Glomerular visceral epithelial cell (primary cell): Measurements from ENCODE around the gene ZNF296.

ENCODE experiments used
- DNase-seq: peaks from one replicate; pipeline ENCODE4 v3.0.0-alpha.2; 2016; ENCODE audit errors: extremely low spot score

Gene ZNF296

DNA sequence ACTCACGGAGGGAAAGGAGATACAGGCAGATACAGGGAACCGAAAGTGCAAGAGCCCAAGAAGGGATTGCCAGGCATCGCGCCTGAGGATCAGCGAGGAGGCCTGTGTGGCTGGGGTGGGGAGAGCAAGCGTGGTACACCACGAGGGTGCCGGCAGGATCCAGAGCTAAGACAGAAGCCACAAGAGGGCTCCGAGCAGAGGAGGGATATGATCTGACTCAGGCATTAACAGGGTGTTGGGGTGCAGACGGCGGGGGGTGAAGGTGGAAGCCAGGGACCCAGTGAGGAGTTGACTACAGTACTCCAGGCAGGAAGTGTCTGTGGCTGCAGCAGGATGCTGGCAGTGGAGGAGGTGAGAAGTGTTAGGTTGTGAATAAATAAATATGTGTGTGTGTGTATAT is 11.3 kb upstream of the ZNF296 start:
- DNase-seq = no peak

DNA sequence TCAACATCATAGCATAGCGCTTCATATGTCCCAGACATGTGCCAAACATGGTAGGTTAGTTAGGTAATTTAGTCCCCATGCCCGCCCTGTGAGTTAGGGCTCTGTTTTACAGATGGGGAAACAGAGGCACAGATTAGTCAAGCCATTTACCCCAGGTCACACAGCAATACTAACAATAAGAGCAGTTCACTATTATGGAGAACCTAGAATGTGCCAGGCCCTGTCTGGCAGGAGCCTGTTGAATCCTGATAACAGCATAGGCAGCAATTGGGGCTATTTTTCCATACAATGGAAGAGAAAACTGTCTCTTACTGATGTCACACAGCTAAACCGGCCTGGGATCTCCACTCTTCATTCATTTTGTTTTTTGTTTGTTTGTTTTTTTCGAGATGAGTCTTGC is 10.2 kb upstream of the ZNF296 start:
- no peak for DNase-seq

DNA sequence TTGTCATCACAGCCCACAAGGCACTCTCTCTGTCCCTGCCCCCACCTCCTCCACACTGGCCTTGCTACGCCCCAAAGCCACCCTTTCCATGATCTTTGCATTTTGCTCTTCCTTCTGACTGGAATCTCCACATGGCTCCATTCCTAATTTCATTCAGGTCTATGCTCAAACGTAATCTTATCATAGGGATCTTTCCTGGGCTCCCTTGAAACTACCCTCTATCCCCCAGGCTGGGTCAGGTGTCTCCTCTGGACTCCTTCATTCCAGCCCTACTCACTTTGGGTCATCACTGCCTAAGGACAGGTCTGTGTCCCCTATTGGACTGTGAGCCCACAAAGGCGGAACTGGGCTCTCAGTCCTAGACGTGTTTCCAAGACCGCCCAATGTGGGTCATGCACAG is 5.9 kb upstream of the ZNF296 start:
- no peak for DNase-seq

DNA sequence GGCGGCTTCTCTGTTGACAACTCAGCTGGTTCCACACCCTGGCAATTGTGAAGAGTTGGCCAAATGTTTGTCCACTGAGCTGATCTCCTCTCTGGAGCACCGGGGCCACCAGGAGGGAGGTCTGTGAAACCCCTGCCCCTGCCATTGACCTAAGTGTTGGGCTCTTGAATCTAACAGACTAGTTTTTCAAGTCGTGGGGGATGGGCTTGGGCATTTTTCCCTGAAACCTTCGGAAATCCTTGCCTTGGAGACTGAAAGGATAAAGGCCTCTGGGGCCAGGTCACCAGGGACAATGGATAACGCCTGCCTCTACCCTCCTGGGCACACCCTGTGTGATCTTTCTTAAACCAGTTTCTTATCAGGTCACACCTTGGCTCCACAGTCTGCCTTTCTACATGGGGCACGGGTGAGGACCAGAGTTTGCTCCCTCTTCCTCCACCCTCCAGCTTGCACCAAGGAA is 3.7 kb upstream of the ZNF296 start:
- no peak for DNase-seq

GRCh38 chr19:45079063-45079910 is 3.0 kb upstream of the ZNF296 start, which contains the start of gene GEMIN7:
Gene GEMIN7 (plus strand): TSS chr19:45079260. CDS start chr19:45090115, 10,855 bp downstream.
- peak; percentile 80 for DNase-seq

DNA sequence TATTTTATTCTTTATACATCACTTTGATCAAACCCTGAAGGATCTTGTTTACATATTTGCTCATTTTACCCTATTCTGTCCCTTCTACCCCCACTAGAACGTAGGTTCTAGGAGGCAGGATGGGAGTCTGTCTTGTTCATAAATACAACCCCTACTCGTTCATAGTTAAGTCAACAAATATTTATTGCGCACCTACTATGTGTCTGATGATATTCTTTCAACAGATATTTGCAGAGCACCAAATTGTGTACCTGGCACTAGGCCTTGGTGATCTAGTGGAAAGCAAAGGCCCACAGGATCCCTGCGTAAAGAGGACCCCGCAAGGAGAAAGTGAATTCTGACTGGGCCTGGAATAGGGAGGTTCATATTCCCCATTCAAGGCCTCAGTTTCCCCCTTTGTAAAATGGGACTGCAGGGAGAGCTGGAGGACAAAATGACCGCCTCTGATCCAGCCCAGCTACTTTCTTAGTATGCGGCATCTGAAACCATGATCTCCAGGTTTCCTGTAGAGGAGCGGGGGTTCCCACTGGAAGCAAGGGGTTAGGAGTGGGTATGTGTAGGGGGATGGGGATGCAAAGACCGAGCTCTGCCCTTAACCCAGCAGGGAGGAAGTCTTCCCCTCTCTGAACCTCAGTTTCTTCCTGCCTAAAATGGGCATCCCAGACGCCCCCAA is 2.2 kb upstream of the ZNF296 start:
- no peak for DNase-seq

GRCh38 chr19:45076851-45077730 is 813 bp upstream of the ZNF296 start:
- no peak for DNase-seq

DNA sequence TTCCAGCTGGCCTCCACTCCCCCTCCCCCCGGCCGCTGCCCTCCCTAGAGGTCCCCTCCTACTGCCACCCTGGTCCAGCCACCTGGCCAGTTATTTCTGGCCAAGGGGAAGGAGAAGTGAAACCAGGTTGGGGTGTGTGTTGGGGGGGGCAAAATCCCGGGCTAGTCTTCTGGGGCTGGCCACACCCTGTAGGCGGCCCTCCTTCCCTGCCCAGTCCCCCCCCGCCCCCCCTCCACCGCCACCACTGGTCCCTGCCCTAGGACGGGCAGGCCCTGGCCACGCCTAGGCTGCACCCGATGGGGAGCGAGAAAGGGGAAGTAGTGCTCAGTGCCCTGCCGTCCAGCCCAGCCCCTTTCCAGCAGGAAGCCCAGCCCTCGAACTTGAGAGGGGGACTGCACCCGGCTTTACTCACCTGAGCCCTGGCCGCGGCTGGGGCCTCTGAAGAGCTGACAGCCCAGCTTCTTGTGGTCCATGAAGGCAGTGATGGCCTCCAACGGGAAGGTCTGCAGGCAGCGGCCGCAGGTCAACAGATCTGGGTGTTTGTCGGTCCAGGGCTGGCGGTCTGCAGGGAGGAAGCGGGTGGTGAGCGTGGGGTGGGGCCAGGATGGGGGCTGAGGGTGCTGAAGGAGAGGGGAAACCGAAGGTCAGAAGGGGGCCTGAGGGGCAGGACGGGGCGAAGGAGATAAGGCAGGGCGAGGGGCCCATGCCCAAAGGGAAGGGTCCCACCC is 813 bp downstream of the ZNF296 start:
- DNase-seq = peak; percentile 87

GRCh38 chr19:45074744-45075300 is 1.5 kb downstream of the ZNF296 start:
- no peak for DNase-seq

- no peak for DNase-seq
Measured at GRCh38 chr19:45071969-45072790, 4.1 kb downstream of the ZNF296 start.

DNA sequence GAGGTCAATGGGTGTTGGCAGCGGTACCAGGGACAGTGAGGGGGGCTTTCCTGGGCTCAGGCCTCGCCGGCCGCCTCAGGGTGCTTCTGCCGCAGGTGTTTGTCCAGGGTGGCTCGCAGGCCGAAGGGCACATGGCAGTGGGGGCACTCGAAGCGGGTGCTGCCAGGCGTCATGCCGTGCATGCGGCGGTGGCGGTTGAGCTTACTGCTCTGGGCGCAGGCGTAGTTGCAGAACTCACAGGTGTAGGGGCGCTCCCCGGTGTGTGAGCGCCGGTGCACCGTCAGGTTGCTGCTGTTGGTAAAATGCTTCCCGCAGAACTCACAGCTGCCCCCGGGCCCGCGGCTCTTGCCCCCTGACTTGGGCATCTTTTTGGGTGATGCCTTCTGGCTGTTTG is 4.7 kb downstream of the ZNF296 start:
- DNase-seq = no peak

GRCh38 chr19:45070861-45071544 is 5.3 kb downstream of the ZNF296 start:
- no peak for DNase-seq

DNA sequence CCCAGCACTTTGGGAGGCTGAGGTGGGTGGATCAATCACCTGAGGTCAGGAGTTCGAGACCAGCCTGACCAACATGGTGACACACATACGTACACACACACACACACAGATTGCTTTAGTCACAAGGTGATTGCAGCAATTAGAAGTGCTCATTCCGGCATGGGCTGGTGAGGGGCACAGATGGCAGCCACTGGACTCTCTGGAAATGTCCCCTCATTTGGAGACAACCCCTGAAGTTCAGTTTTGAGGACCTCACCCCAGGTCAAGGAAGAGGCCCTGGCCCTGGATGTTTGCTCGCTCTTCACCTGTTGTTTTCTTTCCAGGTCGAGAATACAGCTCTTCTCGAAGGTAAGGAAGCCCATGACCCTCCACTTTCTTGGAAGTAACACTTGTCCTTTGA is 6.1 kb downstream of the ZNF296 start:
- DNase-seq = no peak

DNA sequence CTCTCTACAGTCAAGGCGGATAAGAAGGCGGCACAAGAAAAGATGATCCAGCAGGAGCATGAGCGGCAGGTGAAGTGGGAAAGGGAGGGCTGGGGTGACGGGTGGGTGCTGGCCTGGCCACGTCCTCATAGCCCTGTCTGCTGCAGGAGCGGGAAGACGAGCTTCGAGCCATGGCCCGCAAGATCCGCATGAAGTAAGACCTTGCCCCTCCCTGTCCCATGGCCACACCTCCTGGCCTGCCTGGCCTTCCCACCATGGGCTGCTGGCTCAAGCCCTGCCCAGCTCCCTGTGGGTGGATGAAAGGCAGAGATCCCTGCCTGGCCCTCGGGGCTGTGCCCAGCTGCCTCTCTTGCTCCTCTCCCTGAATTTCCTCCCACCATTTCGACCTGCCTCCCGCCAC is 7.2 kb downstream of the ZNF296 start:
- no peak for DNase-seq

DNA sequence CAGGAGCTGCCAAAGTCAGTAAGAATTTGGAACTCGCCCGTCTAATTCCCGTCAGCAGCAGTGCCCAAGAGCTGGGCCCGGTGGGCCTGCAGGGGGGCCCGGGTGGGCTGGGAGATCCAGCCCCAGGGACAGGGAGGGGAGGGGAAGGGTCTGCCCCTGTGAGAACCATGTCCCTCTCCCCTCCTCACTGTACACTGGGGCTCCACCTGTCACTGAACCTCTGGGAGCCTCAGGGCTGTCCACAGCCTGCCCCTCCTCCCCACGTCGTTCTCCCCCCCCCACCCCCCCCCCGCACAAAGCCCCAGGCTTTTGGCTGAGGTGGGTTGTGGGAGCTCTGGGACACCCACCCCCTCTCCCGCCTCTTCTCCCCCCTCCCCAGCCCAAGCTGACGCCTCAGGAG is 8.2 kb downstream of the ZNF296 start:
- no peak for DNase-seq

DNA sequence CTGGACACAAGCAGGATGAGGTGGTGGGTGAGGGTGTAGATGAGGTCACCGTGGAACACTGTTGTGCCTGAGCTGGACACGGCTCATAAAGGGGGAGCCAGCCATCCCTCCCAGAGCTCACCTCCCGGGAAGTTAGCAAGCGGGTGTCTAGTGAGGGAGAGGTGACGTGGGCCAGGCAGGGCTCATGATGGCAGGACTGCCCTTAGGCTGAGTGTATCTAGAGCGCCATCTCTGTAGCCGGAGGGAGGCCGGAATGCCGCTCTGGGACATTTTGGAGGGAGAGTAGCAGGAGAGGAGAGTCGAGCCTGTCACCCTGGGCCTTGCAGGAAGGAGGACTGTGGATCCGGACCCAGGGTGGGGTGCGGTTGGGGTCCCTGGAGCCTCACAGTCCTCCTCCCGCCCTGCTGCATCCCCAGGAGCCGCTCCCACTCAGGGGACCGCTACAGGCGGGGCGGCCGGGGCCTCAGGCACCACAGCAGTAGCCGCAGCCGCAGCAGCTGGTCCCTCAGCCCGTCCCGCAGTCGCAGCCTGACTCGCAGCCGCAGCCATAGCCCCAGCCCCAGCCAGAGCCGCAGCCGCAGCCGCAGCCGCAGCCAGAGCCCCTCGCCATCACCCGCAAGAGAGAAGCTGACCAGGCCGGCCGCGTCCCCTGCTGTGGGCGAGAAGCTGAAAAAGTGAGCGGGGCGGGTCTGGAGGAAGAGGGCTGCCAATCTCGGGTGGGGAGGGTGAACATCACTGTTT is 9.2 kb downstream of the ZNF296 start:
- no peak for DNase-seq

- no peak for DNase-seq
Measured at GRCh38 chr19:45063851-45064801, 12.2 kb downstream of the ZNF296 start.

DNA sequence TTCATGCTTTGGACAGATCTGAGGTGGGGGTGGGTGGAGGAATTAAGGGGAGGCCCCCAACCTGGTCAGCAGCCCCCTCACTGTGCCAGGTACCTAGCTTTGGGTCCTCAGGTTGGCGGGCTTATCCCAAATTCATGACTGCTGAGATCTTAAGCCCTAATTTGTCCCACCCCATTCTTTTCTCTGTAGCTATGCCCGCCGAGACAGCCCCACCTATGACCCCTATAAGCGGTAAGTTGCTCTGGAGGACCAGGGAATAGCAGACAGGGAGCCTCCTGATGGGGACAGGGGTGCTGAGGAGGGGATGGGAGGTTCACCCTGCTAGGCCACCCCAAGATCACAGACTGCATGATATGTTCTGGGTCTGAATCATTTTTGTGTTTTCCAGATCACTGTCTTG is 14.3 kb downstream of the ZNF296 start:
- DNase-seq = no peak
